Stimulated activated CD8-positive, alpha-beta memory T cell treated with anti-CD3 and anti-CD28 coated beads, Interleukin-4, amount 100 ng/mL, for 24 hours (primary cell): ENCODE data around the gene NFASC.

Source experiments
- DNase-seq: peaks from one replicate; pipeline ENCODE4 v3.0.0-alpha.2; 2020; ENCODE audit warnings: low read depth

The NFASC gene

DNA sequence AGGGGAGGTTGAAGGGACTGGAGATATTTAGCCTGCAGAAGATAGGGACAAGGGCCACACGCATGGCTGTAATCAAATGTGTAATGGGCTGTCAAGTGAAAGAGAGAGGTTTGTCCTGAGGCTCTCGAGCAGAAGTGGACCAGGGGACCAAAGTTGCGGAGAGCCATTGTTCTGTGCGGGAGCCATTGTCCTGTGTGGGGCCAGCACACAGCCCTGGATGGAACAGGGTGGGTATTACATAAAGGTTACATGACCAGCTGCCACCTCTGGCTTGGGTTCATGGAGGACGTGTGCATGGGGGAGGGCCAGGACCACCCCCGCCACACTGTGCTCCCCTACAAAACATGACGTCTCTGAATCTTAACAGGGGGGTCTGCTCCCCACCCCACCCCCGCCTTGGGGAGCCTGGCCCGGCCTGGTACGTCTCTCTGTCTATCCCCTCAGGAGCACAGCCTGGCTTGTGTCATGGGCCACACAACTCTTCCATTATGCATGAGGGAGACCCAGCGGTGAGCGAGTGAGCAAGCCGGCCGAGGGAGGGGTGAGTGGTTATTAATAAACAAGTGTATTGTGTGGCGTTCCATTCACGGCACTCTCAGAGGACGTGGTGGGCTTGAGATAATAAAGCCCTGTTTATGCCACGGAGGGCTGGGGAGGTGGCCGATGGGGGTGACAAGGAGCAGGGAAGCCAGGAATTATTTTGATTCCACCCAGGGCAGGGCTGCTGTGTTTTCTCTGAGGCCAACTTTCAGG lies at the start of gene NFASC:
TSS of gene NFASC (plus strand) at position 703 of the 753 bp plus-strand sequence. CDS start 73,454 bp downstream, outside the sequence.
- no peak for DNase-seq

DNA sequence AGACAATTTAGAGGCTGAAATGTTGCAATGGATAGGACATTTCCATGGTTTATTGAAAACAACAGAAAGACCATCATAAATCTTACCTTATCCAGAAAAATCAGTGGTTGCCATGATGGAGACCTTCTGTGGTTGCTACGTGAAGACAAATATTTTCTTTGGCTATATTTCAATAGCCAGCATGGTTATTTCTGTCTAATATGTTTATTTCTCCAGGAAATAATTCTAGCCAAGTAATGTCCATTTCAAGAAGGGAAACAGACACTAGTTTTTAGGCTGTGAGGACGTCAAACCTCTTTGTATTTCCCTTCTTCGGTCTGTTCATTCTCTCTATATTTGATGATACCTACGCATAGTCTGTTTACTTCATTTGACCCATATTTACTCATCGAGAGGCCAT lies 49.2 kb upstream of the NFASC start:
- no peak for DNase-seq

DNA sequence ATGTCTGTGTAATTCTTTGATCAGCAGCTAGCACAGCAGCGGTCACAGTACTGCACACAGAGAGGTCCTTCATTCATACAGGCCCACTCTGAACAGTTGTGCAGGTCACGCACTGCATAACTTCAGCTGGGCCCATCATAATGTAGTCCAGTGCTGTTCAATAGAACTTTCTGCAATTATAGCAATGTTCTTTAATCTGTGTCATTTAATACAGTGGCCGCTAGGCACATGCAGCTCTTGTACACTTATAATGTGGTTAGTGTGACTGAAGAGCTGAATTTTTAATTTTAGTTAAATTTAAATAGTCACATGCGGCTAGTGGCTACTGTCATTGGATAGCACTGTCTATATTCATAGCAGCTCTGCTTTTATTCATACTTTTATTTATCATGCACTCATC lies 48.7 kb upstream of the NFASC start:
- DNase-seq = no peak

DNA sequence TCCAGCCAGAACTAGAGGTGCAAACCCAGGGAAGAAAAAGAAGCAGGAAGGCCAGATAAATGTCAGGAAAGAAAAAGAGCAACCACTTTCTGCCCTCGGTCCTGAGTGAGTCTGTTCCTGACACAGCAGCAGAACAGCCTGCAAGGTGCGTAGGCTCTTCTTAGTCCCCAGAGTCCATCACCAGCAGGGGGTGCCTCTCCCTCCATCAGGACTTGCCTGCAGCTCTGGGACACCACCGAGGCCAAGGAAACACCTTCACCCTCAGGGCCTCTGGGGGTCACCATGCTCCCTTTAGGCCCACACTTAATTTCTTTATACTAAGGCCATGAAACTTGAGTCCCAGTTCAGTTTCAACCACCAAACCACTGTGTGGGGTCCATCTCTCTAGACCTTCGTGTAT lies 43.7 kb upstream of the NFASC start:
- DNase-seq = no peak

DNA sequence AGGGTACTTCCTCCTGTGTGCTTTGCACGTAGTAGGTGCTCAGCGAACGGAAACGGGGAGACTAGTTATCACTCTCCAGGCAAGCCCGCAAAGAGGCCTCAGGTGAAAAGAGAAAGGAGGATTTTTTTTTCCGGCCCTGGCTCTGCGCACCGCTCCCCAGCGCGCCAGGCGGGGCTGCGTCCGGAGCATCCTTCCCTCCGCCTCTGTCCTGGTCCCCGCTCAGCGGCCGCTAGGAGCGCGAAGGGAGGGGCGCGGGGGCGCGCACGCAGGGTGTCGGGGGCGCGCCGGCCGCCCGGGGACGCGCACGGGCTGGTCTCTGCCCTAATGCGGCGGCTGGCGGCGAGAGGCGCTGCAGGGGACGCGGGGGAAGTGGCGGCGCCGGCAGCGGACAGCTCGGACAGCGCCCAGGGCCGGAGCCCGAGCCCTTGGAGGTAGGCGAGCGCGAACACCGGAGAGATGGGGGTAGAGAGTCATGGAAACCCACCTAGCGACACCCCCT lies 42.3 kb upstream of the NFASC start:
- DNase-seq = peak; percentile 27

DNA sequence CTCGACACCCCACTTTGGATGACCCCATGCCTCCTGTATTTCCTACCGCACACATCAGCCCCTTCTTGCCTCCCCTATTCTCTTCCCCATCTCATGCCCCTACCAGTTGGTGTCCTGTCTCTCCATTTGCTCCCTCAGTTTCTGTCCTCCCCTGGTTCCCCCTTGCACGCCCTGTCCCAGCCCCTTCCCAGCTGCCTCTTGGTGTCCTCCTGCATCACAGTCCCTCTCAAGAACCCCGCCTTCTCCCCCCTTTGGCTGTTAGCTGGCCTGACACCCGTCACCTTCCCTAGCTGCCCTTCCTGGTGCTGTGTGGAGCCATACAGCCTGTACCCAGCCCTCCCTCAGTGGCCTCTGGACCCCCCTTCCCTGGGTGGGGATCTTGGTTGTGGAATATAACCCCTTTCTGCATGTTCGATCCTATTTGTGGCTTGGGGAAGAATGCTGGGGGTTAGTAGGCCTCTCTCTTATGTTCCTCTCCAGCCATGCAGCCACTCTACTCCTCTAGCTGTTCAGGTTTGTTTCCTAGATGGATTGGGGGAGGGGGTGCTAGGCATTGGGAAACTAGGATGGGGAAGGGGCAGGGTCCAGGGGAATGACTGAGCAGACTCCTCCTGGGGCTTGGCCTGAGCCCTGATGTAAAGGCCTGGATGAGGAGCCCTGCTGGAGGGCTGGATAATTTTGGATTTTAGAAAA lies 41.4 kb upstream of the NFASC start:
- DNase-seq = no peak

DNA sequence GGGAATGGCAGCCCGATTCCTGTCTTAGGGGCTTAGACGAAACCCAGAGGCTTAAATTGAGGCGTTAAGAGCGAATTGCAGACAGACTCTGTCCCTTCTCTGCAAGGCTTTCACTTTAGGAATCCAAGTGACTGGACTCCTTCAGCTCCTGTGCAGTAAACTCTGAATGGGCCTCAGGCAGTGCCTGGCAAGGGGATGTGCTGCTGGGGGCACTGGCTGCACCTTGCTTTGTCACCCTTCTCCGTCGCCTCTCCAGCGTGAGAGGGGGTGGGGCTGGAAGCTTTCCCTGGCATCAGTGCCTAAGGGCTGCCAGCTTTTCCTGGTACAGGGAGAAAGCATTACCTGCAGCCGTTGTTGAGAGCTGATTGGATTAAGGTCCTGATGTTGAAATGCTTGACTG lies 39.9 kb upstream of the NFASC start:
- no peak for DNase-seq

DNA sequence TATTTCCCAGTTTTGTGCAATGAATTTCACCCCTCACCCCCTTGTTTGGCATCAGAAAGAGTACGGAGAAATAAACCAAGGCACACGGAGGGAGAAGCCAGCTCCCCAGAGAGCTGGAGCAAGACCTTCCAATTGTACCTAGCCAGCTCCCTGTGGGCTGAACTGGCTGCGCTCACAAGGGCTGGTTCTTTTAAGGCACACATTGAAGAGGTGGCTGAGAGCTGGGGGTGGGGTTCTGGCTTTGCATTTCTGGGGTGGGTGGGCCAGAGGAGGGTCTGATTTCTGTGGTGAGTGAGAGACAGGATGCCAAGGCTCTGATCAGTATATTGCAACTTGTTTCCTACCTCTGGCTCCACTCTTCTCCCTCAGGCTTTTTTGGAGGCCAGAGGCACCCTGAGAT lies 39.5 kb upstream of the NFASC start:
- no peak for DNase-seq

DNA sequence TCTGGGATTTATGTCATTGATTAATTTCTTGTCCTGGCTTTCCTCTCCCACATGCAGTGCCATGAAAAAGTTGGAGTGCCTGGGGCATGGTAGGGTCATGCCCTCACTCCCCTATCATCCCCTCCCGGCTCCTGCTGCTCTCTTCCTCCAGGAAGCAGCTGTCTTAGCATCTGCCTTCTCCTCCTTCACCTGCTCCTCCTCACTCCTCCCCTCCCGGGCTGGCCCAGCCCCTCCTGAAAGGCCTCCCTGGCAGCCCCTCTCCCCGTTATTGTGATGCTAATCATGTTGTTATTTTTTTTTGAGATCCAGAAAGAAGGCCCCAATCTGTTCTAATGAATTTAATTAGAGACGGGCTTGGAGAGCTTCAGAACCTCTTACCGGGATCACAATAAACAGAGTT lies 36.3 kb upstream of the NFASC start:
- no peak for DNase-seq

DNA sequence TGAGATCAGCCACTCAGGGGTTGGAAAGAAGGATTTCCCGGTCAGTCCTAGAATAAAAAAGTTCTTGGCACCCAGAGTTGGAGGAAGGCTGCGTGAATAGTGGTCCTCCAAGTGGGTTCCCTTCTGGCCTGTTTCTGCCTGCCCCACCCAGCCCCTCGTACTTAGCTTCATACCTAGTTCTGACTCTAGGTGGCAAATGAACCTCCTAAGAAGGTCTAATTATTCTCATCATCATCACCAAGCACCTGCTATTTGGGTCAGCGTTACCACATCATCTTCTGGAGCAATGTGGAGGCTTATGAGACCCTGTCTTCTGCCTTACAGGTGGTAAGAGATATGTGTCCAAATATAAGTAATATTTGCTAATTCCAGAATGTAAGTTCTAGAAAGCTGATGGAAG lies 35.9 kb upstream of the NFASC start:
- DNase-seq = no peak

DNA sequence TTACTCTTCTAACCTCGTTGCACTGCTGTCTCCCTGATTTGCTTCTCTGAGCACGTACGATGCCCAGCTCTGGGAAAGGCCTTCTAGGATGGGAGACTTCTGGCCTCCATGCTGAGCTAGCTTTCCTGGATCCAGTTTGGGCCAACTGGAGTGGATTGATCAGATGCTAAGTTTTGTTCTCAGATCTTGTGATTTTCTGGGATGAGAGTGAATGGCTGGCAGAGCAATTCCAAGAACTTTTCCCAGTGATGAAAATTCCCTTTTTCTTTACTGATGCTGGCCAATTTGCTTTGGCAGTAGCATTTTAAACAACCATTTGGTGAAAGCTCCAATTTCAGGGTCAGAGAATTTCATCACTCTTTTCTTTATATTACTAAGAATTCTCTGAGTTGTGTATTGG lies 34.9 kb upstream of the NFASC start:
- no peak for DNase-seq

DNA sequence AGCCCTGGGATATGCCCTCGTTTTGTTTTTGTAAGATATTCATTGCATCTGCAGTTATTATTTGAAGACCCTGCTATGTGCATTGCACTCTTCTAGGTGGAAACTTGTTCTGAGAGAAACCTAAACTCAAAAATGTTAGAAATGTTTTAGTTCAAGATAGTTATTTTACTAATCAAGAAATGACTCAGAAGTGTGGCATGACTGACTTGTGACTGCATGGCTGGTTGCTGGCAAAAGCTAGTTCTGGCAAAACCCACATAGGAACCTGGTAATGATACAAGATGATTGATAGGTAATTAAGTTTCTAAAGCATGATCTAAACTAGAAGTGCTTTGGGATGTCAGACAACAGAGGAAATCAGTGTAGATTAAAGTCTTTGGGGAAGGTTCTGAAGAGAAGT lies 33.8 kb upstream of the NFASC start:
- no peak for DNase-seq

DNA sequence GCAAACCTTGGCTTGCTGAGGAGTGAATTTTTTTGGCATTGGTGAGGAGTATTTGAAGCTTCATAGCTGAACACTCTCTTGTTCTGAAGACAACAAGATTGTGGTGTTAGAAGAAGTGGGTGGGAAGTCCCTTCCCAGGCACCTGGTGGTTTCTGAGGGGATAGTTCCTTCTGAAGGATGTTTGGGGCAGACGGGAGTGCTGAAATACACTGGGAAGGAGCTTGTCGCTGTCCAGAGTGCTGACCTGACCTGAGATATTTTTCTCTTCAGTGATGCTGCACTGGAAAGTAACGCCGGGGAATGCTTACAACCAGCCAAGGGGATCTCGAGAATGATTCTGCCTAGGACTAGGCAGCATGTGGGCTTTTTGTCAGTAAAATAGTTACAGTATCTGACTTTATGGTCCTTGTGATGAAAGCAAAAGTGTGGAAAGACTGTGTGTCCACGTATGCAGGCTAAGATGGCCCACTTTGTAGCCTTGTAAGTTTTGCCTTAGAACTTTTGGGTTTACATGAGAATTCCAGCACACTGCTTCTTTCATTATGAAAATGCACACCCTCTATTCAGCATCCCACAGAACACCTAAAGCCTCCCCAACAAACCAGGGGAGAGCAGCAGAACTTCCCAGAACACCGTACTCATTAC lies 33.1 kb upstream of the NFASC start:
- no peak for DNase-seq

DNA sequence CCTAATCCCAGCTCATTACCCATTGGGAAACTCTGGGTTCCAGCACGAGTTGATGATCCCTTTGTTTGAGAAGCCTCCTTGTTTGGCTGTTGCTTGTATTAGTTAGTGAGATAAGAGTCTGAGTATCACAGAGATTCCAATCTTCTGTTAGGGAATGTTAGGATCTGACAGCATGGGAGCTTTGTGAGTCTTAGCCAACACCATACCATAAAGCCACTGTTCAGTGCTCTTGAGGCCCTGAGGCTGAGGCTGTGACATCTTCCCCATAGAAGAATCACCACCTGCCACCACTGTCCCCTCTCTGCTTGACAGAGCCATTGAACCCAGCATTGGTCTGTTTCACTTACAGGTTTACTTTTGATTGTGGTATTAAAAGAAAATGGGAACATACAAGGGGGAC lies 29.3 kb upstream of the NFASC start:
- no peak for DNase-seq

DNA sequence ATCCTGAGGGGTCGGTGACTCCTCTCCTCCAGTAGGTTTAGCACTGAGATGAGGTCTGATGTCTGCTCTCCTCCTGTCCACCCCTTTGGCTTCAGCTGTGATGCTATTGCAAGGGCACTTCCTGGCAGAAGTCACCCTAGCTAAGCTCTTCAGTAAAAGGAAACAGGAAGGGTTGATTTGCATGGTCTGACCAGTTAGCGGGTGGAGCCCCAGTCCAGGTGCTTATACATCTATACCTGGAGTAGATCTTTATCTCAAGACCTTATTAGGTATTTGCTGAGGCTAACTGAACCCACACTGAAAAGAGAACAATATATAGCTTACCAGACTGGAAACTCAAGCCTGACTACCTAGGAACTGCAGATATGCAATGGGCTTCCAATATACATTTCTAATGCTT lies 28.9 kb upstream of the NFASC start:
- DNase-seq = no peak

DNA sequence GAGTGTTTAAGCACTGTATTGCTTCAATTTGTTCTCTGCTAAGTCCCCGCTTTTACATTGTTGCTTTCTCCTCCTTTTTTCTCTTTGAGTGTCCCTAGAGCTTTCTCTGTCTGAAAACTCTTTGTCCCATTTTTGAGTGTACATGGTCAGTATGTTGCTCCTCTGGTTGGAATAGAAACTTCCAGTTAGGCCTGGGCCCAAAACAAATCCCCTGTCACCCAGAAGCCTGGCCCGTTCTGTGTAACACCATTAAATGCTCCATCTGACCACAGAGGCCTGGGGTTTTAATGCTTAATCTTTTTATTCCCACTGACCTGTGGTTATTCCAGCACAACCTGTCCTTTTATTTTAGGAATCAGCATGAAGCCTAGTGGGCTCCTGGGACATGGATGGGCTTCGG lies 28.3 kb upstream of the NFASC start:
- DNase-seq = no peak

DNA sequence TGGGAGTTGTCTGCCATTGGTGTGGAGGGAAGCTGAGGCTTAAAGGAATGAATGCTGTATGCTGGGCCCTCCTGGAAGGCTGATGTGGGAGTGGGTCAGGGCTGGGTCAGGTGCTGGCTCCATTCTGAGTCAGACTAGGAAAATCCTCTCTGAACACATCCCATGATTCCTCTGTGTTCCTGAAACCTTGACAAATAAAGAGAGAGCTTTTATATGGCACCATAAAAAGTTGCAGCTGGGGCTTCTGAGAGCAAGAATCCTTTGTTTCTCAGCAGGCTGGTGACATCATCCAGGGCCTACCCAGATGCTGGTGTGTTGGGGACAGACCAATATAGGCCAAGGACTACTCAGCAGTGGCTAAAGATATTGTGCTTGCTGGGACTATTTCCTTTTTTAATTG lies 27.8 kb upstream of the NFASC start:
- no peak for DNase-seq

DNA sequence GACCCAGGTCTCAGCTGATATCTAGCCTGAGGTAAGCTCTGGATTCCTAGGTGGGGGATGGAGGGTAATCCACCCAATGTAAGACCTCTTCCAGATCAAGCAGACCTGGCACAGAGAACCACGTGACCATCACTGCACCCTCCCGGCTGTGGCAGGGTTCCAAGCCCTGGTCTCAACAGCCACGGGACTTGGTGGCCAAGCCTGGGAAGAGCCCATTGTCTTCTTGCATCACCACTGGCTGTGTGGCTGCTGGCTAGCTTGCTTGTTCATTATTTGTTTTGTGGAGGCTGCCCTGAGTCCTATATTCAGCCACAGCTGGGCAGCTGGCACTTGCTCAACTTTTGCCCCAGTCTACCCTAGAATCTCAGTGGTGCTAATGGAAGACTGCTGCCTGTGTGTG lies 24.1 kb upstream of the NFASC start:
- no peak for DNase-seq

DNA sequence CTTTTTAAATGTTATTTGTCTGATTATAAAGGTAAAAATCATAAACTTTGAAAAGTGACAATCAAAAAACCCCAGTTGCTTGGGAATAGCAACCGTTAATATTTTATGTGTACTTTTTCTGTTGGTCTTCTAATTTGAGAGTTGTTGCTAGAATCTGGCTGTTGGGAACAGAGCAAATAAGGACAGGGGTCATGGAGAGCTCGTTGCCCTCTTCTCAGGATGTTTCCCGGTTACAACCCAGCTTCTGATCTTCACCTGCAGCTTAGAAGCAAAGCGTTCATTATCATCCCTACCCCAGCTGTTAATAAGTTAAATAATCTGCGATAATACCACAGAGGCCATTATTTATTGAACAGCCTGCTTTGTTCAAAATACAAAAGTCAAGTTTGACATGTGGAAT lies 22.1 kb upstream of the NFASC start:
- no peak for DNase-seq

DNA sequence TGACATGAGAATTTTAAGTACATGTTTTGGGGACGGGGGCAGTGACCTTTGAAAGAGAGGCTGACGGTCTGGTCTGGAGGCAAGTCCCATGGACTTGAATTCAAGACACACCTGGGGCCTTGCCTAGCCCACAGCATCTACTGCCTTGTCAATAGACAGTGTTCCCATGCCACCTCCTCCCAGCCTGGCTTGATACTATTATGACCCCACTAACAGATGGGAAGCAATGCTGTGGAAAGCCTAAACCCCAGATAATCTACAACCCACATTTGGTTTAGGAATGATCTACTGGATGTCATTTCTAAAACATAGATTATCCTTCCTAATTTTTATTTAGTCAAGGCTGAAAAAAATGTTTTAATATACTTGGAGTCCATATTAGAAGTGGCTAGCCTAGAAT lies 17.8 kb upstream of the NFASC start:
- DNase-seq = no peak

DNA sequence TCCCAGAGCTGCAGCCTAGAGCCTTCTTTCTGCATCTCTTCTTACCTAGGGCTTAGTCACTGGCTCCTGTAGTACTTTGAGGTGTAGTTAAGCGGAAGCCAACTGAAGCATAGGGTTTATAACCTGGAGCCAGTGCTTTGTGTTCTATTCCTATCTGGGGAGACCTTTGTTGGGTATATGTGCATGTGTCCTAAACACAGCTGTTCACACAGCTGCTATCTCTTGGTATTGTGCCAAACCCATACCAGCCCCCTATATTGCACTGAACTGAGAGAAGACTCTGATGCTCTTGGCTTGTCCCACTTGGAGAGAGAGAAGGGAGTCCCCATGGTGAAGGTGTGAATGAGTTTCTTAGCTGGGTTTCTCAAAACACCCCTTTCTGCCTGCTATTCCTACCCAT lies 17.2 kb upstream of the NFASC start:
- no peak for DNase-seq

DNA sequence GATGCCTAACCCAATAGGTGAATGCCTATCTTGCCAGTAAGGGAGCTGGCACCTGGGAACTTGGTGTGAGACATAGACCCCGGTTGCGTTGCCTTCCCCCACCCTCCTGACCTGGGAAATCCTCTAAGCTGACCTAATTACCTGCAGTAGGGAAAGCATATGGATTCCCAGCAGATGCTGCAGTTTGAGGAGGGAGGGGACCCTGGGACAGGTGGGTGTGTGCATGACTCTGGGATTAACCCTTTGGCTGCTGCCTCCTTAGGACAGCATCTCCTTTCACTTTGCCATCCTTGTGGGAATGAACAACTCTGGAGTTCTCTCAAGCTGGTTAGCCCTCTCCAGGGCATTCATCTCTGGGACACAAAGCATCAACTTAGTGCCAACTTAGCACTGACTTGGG lies 16.4 kb upstream of the NFASC start:
- no peak for DNase-seq

DNA sequence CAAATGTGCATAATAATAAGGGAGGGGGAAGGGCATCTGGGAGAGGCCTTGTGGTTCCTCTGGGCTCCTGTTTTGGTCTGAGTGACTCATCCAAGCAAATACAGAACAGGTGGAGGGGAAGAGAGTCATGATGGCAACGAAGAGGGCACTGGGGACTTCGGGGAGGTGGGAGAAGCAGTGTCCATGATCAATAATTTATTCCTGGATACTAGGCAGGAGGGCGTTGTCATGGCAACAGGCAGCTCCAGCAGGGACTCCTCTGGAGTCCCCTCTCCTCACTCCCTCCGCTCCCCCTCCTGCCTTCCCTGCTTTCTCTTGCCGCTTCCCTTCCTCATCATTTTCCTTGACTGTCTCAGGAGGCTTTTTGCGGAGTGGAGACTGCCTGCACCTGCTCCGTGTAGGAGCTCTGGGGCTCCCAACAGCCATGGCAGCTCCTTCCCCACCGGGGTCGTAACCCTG lies 12.3 kb upstream of the NFASC start:
- no peak for DNase-seq
